GM12878 (cell line): ENCODE measurements around the gene CHMP4B. TPM values are rescaled to one million over a fixed set of nuclear protein-coding genes. Genes with fewer than 3 reads are reported as not detected.

Experiments used
- ATAC-seq: fragments of 200-7000 bp; cut with Tn5 transposase; 3 replicates; pipeline ENCODE4 v1.9.1; 2020; ENCODE audit warnings: mild to moderate bottlenecking, moderate library complexity
- BruUV-seq: library from RNA; stranded (reverse); fragments of 400-500 nt; replicated peaks from 2 replicates; lab custom pipeline; 2021; lab: Mats Ljungman, UMichigan
- CTCF ChIA-PET: fragments of 300-600 bp; sonication (Branson Sonifier 250); formaldehyde crosslinking; extraction: SDS; loops from one replicate; lab custom pipeline; 2021; ENCODE audit warnings: inconsistent platforms; lab: Yijun Ruan, JAX
- POLR2A ChIA-PET: fragments of 350-600 bp; formaldehyde crosslinking; extraction: SDS; loops from one replicate; lab custom pipeline; 2021; ENCODE audit warnings: inconsistent platforms; lab: Charles Lee
- RAD21 ChIA-PET: fragments of 300-600 bp; sonication (Branson Sonifier 250); formaldehyde crosslinking; loops from one replicate; lab custom pipeline; 2023; ENCODE audit warnings: antibody characterized with exemption; ENCODE audit not compliant: unreplicated experiment; lab: Charles Lee
- SMC1A ChIA-PET: fragments of 300-600 bp; sonication (Branson Sonifier 250); formaldehyde crosslinking; loops from one replicate; lab custom pipeline; 2023; ENCODE audit not compliant: unreplicated experiment, uncharacterized antibody; lab: Charles Lee
- DNase-seq: peaks from one replicate; pipeline ENCODE4 v3.0.0-alpha.2; 2011; ENCODE audit warnings: low read depth, low spot score
- FAIRE-seq: peaks from 3 replicates; lab custom pipeline; 2011; peaks lifted over from hg19 to GRCh38; lab: Jason Lieb, UNC
- H2AFZ ChIP-seq: 2 replicates; pipeline ENCODE4 v1.6.0; 2011; ENCODE audit warnings: low read depth, low read length, control low read depth; ENCODE audit not compliant: control insufficient read depth
- H3K27ac ChIP-seq: 2 replicates; pipeline ENCODE4 v1.5.1; 2011; ENCODE audit warnings: control low read depth; ENCODE audit not compliant: control insufficient read depth, insufficient read depth
- H3K27me3 ChIP-seq, 2 experiments: replicated peaks in 1 of 2; 2 replicates each; pipeline versions ENCODE4 v1.6.0 to v1.6.1; 2011; ENCODE audit warnings: low read length in 1 of 2; ENCODE audit not compliant: control insufficient read depth in 2 of 2, insufficient read depth in 2 of 2
- H3K36me3 ChIP-seq, 2 experiments: 2 replicates each; pipeline ENCODE4 v1.5.1; 2011; ENCODE audit warnings: low read length in 1 of 2; ENCODE audit not compliant: control insufficient read depth in 2 of 2, insufficient read depth in 2 of 2
- H3K4me1 ChIP-seq: 2 replicates; pipeline ENCODE4 v1.6.1; 2011; ENCODE audit warnings: mild to moderate bottlenecking, low read length, moderate library complexity, mixed read lengths; ENCODE audit not compliant: control insufficient read depth, insufficient read depth
- H3K4me2 ChIP-seq: 2 replicates; pipeline ENCODE4 v1.6.0; 2011; ENCODE audit warnings: control low read depth; ENCODE audit not compliant: control insufficient read depth, insufficient read depth
- H3K4me3 ChIP-seq: fragments of 200-600 bp; sonication (generic); 2 replicates; pipeline ENCODE4 v1.5.1; 2016
- H3K79me2 ChIP-seq: 2 replicates; pipeline ENCODE4 v1.6.0; 2011; ENCODE audit warnings: low read length; ENCODE audit not compliant: control insufficient read depth, insufficient read depth
- H3K9ac ChIP-seq: 2 replicates; pipeline ENCODE4 v1.8.0; 2011; ENCODE audit warnings: low read length, control low read depth, mixed read lengths; ENCODE audit not compliant: control insufficient read depth, insufficient read depth
- H3K9me3 ChIP-seq: replicated peaks from 3 replicates; pipeline ENCODE4 v1.5.1; 2011; ENCODE audit warnings: mild to moderate bottlenecking, low read length; ENCODE audit not compliant: control insufficient read depth, insufficient read depth
- H4K20me1 ChIP-seq: 2 replicates; pipeline ENCODE4 v1.6.0; 2011; ENCODE audit not compliant: control insufficient read depth, insufficient read depth
- BCL11A ChIP-seq: IDR thresholded peaks from 2 replicates; pipeline ENCODE4 v1.6.1; 2011; ENCODE audit warnings: low read depth, low read length
- CREM ChIP-seq: IDR thresholded peaks from 2 replicates; pipeline ENCODE4 v1.6.1; 2014; ENCODE audit warnings: antibody characterized with exemption, low read depth
- ESRRA ChIP-seq: IDR thresholded peaks from 2 replicates; pipeline ENCODE4 v1.6.1; 2012; ENCODE audit warnings: mild to moderate bottlenecking, low read length, improper control_type of control experiment
- NFIC ChIP-seq: IDR thresholded peaks from 2 replicates; pipeline ENCODE4 v1.6.1; 2012; ENCODE audit warnings: low read depth, mild to moderate bottlenecking, inconsistent platforms, low read length, moderate library complexity
- POLR2AphosphoS5 ChIP-seq: IDR thresholded peaks from 2 replicates; pipeline ENCODE4 v1.6.1; 2011; ENCODE audit warnings: mild to moderate bottlenecking, low read length, inconsistent platforms
- RAD21 ChIP-seq: IDR thresholded peaks from 2 replicates; pipeline ENCODE4 v1.6.1; 2011; ENCODE audit warnings: mild to moderate bottlenecking, low read depth, low read length, moderate library complexity; ENCODE audit not compliant: insufficient read depth
- RFX5 ChIP-seq: IDR thresholded peaks from 2 replicates; pipeline ENCODE4 v1.6.1; 2011; ENCODE audit warnings: low read depth, low read length, improper control_type of control experiment
- SPI1 ChIP-seq: IDR thresholded peaks from 2 replicates; pipeline ENCODE4 v1.6.1; 2011; ENCODE audit warnings: low read depth, mild to moderate bottlenecking, low read length, moderate library complexity, borderline replicate concordance; ENCODE audit not compliant: insufficient read depth
- STAT3 ChIP-seq: IDR thresholded peaks from 2 replicates; pipeline ENCODE4 v1.6.1; 2011; ENCODE audit warnings: low read depth, low read length, improper control_type of control experiment
- SUZ12 ChIP-seq: fragments of 200-600 bp; sonication (generic); IDR thresholded peaks from one replicate; pipeline ENCODE4 v1.6.1; 2018; ENCODE audit warnings: antibody characterized with exemption, mild to moderate bottlenecking; ENCODE audit not compliant: unreplicated experiment
- YY1 ChIP-seq: IDR thresholded peaks from 2 replicates; pipeline ENCODE4 v1.6.1; 2011; ENCODE audit warnings: low read depth, mild to moderate bottlenecking, low read length
- WGBS: methylation state at CpG from one replicate; pipeline ENCODE4 v1.1.6; 2016; ENCODE audit warnings: low lambda C conversion rate; ENCODE audit not compliant: insufficient replicate concordance, insufficient coverage; ENCODE audit errors: missing lambda C conversion rate; 5-methylcytosine and 5-hydroxymethylcytosine counted together
- in situ Hi-C: fragments of 300-500 bp; cut with MboI; formaldehyde crosslinking; loops from 9 replicates; pipeline ENCODE4 v1.14.3; 2018; ENCODE audit warnings: mixed read lengths
- intact Hi-C: fragments of 100-400 bp; cut with micrococcal nuclease; formaldehyde crosslinking; loops from one replicate; pipeline ENCODE4 v1.14.2; 2022; ENCODE audit not compliant: unreplicated experiment
- polyA plus RNA-seq, 11 experiments: library from polyadenylated mRNA; depleted of rRNA in 4 of 11; unstranded in 6 of 11; stranded (reverse) in 5 of 11; fragments of >200 nt; fragmentation: Nextera tagmentation in 4 of 11; fragmentation: Illumina TruSeq in 1 of 11; extraction: Ambion mirVana in 4 of 11; extraction: Trizol in 1 of 11; gene quantifications; 1 replicate in 1 of 11; 2 replicates in 10 of 11; pipeline versions ENCODE4 v1.2.1 to v1.2.3, GENCODE V29; 2011 to 2016; ENCODE audit warnings: inconsistent platforms in 2 of 11, missing spikeins in 2 of 11, low read depth in 1 of 11
- total RNA-seq, 4 experiments: library from RNA; depleted of rRNA in 3 of 4; stranded (reverse); fragments of >200 nt in 3 of 4; fragmentation: Illumina TruSeq in 1 of 4; extraction: Trizol in 1 of 4; gene quantifications; 2 replicates each; pipeline versions ENCODE4 v1.2.1 to v1.2.3, GENCODE V29; 2013 to 2021
- TF ChIP-seq, protein P1 (sequence below): fragments of 450-650 bp; formaldehyde crosslinking; IDR thresholded peaks from 2 replicates; pipeline ENCODE4 v1.5.0; 2022; ENCODE audit warnings: mild to moderate bottlenecking, missing genetic modification characterization
- TF ChIP-seq, protein P2 (sequence below): fragments of 450-650 bp; IDR thresholded peaks from 2 replicates; pipeline ENCODE4 v1.6.1; 2017; ENCODE audit warnings: antibody characterized with exemption, mild to moderate bottlenecking, moderate library complexity

CHMP4B gene
- total and polyA plus RNA-seq, 10 of the 15 experiments (the other 5 are each of a cell fraction or from before 2014, with no cell fraction given): 4.2 to 118 (median 49.6) TPM

DNA sequence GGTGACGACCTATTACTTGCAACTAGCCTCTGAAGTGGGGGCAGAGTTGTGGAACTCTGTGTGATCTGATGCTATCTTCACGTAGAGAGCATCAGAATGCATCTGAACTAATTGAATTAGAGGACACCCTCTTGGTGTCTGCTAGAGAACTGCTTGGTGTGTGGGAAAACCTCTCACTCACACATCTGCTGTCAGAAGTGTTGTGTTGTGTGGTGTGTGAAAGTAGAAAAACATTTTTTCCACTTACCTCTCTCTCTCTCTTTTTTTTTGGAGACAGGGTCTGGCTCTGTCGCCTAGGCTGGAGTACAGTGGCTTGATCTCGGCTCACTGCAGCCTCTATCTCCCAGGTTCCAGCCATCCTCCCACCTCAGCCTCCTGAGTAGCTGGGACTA lies 90.0 kb downstream of the CHMP4B start:
- H3K9ac ChIP-seq: no peak overlapping the region
- peaks cover 0 to 2% of the 10 kb centered on the region in 2 experiments; a peak in 2 of 4 replicates for H3K27me3 ChIP-seq
- no peaks in the 10 kb centered on the region for H3K79me2 ChIP-seq
- H3K27ac ChIP-seq: no peak overlapping the region
- intact Hi-C loops (no loop called here), in situ Hi-C loops (no loop called here)
- no peak overlapping the region for H3K4me3 ChIP-seq
- H3K4me1 ChIP-seq: no peaks in the 10 kb centered on the region
- RAD21 ChIA-PET: no interaction called here
- no peak overlapping the region for H2AFZ ChIP-seq
- no peaks in the 10 kb centered on the region for H3K36me3 ChIP-seq
- POLR2A ChIA-PET: no interaction called here
- BruUV-seq: no TSS peak
- DNase-seq (no peak), FAIRE-seq (no peak), ATAC-seq (no peak)
- CTCF ChIA-PET: no interaction called here
- SMC1A ChIA-PET: interaction anchor here (1.5 kb wide), 1 partner anchor 15 kb away, joined by 4 read pairs; no protein-coding TSS in a partner anchor
- 42% methylated on average over 4 of the region's 4 CpGs for WGBS
- no peak for TF ChIP-seq NFIC
- no peak for TF ChIP-seq RAD21
- no peak for TF ChIP-seq ESRRA
- no peak for TF ChIP-seq SPI1
- no peak for TF ChIP-seq STAT3
- no peak for TF ChIP-seq BCL11A
- TF ChIP-seq, protein P1, sequence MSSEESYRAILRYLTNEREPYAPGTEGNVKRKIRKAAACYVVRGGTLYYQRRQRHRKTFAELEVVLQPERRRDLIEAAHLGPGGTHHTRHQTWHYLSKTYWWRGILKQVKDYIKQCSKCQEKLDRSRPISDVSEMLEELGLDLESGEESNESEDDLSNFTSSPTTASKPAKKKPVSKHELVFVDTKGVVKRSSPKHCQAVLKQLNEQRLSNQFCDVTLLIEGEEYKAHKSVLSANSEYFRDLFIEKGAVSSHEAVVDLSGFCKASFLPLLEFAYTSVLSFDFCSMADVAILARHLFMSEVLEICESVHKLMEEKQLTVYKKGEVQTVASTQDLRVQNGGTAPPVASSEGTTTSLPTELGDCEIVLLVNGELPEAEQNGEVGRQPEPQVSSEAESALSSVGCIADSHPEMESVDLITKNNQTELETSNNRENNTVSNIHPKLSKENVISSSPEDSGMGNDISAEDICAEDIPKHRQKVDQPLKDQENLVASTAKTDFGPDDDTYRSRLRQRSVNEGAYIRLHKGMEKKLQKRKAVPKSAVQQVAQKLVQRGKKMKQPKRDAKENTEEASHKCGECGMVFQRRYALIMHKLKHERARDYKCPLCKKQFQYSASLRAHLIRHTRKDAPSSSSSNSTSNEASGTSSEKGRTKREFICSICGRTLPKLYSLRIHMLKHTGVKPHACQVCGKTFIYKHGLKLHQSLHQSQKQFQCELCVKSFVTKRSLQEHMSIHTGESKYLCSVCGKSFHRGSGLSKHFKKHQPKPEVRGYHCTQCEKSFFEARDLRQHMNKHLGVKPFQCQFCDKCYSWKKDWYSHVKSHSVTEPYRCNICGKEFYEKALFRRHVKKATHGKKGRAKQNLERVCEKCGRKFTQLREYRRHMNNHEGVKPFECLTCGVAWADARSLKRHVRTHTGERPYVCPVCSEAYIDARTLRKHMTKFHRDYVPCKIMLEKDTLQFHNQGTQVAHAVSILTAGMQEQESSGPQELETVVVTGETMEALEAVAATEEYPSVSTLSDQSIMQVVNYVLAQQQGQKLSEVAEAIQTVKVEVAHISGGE (CRISPR knock-in tag): no peak
- no peak for TF ChIP-seq SUZ12
- no peak for TF ChIP-seq CREM
- TF ChIP-seq YY1: no peak
- no peak for TF ChIP-seq RFX5
- TF ChIP-seq POLR2AphosphoS5: no peak
- TF ChIP-seq, protein P2, sequence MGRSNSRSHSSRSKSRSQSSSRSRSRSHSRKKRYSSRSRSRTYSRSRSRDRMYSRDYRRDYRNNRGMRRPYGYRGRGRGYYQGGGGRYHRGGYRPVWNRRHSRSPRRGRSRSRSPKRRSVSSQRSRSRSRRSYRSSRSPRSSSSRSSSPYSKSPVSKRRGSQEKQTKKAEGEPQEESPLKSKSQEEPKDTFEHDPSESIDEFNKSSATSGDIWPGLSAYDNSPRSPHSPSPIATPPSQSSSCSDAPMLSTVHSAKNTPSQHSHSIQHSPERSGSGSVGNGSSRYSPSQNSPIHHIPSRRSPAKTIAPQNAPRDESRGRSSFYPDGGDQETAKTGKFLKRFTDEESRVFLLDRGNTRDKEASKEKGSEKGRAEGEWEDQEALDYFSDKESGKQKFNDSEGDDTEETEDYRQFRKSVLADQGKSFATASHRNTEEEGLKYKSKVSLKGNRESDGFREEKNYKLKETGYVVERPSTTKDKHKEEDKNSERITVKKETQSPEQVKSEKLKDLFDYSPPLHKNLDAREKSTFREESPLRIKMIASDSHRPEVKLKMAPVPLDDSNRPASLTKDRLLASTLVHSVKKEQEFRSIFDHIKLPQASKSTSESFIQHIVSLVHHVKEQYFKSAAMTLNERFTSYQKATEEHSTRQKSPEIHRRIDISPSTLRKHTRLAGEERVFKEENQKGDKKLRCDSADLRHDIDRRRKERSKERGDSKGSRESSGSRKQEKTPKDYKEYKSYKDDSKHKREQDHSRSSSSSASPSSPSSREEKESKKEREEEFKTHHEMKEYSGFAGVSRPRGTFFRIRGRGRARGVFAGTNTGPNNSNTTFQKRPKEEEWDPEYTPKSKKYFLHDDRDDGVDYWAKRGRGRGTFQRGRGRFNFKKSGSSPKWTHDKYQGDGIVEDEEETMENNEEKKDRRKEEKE: no peak
- no peaks in the 10 kb centered on the region for H3K9me3 ChIP-seq
- H3K4me2 ChIP-seq: no peak overlapping the region
- no peaks in the 10 kb centered on the region for H4K20me1 ChIP-seq
